WI38 (cell line): Measurements from ENCODE around the gene BMPR1B.

Experiments used
- H3K4me3 ChIP-seq: 2 replicates; pipeline ENCODE4 v1.5.1; 2011; ENCODE audit warnings: low read depth, mild to moderate bottlenecking, control low read depth, low read length
- TF ChIP-seq, protein P1 (sequence below): IDR thresholded peaks from 2 replicates; pipeline ENCODE4 v1.5.1; 2012; ENCODE audit warnings: low read depth, mild to moderate bottlenecking, control low read depth, low read length

The BMPR1B gene

GRCh38 chr4:94895081-94895480 lies 137.3 kb downstream of the BMPR1B start:
- TF ChIP-seq, protein P1, sequence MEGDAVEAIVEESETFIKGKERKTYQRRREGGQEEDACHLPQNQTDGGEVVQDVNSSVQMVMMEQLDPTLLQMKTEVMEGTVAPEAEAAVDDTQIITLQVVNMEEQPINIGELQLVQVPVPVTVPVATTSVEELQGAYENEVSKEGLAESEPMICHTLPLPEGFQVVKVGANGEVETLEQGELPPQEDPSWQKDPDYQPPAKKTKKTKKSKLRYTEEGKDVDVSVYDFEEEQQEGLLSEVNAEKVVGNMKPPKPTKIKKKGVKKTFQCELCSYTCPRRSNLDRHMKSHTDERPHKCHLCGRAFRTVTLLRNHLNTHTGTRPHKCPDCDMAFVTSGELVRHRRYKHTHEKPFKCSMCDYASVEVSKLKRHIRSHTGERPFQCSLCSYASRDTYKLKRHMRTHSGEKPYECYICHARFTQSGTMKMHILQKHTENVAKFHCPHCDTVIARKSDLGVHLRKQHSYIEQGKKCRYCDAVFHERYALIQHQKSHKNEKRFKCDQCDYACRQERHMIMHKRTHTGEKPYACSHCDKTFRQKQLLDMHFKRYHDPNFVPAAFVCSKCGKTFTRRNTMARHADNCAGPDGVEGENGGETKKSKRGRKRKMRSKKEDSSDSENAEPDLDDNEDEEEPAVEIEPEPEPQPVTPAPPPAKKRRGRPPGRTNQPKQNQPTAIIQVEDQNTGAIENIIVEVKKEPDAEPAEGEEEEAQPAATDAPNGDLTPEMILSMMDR: no peak
- H3K4me3 ChIP-seq: no peak overlapping the region

- TF ChIP-seq, protein P1: no peak
- no peak overlapping the region for H3K4me3 ChIP-seq
These were observed 139.3 kb downstream of the BMPR1B start for GRCh38 chr4:94897023-94897422.

DNA sequence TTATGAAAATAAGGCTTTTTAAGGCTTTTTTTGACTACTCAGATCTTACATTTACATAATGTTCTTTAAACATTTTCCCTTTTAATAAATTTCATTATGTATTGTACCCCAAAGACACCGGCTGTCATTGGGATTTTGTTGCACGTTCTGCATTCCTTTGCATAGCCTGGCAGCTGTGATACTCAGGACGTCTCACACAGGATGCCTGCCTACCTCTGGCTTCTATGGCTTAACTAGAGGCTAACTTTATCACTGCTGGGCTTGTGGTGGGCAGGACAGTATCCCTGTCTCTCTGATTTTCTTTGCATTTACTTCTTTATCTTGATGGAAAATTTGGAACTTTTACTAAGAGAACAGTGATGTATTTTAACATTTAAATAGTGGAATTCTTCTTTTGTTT lies 147.8 kb downstream of the BMPR1B start:
- H3K4me3 ChIP-seq: no peak overlapping the region
- TF ChIP-seq, protein P1: no peak

- TF ChIP-seq, protein P1: no peak
- no peak overlapping the region for H3K4me3 ChIP-seq
These were observed 151.9 kb downstream of the BMPR1B start for GRCh38 chr4:94909645-94910044.

DNA sequence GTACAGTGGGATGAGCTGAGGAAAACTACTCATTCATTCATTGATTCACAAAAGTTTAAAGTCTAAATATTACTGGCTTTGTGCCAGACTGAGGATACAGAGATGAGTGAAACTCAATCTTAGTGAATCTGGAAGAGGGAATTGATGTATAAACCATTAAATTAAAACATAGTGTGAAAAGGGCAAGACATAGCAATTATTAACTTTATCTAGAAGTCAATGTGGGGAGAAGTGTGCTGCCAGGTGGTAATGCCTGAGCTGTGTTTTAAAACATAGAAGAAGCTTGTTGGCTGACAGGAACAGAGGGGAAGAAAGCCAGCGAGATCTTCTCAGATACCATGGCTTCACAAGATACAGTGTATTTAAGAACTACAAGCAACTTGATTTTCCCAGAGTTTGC lies 153.4 kb downstream of the BMPR1B start:
- TF ChIP-seq, protein P1: no peak
- no peak overlapping the region for H3K4me3 ChIP-seq

GRCh38 chr4:94912606-94913005 lies 154.9 kb downstream of the BMPR1B start:
- TF ChIP-seq, protein P1: no peak
- H3K4me3 ChIP-seq: no peak overlapping the region

DNA sequence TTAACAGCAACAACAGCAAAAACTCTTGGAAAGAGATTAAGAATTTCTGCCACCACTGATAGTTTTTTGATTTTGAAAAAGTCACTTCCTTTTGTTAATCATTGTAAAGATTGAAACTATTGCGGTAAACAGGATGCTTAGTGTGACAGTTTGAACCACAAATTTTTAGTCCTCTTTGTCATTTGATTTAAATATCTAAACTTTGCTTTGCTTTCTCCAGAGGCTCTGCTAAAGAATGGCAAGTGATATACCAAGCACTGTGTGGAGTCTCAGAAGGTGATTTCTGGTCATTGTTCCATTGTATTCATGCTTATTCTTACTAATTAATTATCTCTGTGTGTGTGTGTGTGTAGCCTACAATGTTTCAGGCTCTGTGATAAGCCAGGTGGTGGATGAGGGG lies 155.6 kb downstream of the BMPR1B start:
- TF ChIP-seq, protein P1: no peak
- no peak overlapping the region for H3K4me3 ChIP-seq
